GM19467 (cell line): ENCODE results near the gene KDM5A.

Experiments used
- ATAC-seq: cut with Tn5 transposase; IDR thresholded peaks from one replicate; pipeline ENCODE4 v1.9.1; 2021; ENCODE audit warnings: mild to moderate bottlenecking, moderate library complexity; ENCODE audit not compliant: unreplicated experiment

KDM5A gene

DNA sequence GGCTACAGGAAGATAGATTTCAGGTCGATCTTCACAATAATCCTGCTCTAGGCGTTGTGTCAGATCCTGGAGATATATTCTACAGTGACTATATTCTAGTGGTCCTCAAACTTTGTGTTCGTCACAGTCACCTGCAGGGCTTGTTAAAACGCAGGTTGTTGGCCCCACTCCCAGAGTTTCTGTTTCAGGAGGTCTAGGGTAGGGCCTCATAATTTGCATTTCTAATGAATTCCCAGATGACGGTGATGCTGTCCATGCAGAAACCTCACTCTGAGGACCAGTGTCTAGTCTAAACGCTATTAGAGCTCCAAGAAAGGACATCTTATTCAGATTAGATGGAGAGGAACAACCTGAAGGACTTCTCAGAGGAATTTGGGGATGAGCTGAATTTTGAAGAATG, 113.3 kb downstream of the KDM5A start:
- no peak for ATAC-seq

DNA sequence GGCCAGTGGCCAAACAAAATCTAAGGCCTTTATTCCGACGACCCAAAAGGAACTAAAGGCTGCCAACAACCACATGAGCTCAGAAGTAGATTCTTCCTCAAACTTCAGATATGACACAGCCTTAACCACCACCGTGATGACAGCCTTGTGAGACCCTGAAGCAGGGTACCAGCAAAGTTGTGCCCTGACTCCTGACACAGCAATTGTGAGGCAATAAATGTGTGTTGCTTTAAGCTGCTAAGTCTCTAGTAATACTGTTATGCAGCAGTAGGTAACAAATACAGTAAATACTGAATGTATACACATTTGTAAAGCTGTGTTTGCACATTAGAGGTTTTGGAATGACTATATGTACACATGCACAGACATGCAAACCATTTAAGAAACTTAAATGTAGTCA, 115.7 kb downstream of the KDM5A start:
- no peak for ATAC-seq

GRCh38 chr12:272942-273341, 116.2 kb downstream of the KDM5A start:
- ATAC-seq = no peak

DNA sequence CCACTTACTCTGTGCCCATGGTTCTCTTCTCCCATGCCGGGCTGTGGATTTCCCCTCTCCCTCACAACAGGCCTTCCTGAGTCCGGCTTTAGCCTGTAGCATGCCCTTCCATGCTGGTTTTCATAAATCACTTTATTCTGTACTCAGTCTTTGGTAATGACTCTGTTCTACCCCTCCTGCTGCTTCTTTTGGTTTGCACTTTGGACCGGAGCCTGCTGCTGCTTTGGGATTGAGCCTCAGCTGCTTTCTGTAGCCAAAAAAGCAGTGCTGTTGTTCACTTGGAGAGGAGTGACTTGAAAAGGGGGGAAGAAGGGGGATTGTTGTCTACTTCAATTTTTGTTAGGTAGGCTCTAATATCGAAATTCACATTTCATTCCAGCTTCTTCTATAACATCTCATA, 118.0 kb downstream of the KDM5A start:
- no peak for ATAC-seq

- ATAC-seq = no peak
These were observed 119.9 kb downstream of the KDM5A start for GRCh38 chr12:269191-269590.

DNA sequence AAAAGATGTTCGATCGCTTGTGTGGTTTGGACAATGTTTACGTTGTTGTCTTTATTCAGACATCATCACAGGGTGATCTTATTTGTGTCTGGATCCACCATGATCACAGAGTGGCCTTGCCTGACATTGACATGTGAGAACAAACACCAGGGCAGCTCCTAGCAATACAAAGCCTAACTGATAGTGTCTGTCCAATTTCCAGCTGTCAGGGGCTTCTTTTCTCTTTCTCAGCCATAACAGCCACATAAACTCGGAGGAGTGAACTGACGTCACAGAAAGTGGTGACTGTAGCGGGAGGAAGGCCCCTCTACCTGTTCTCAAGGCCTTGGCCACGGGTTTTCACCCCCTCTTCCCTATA, 120.7 kb downstream of the KDM5A start:
- ATAC-seq = no peak

- ATAC-seq = no peak
These were observed 121.3 kb downstream of the KDM5A start for GRCh38 chr12:267581-268482.

- no peak for ATAC-seq
These were observed 124.0 kb downstream of the KDM5A start for GRCh38 chr12:265096-265495.

DNA sequence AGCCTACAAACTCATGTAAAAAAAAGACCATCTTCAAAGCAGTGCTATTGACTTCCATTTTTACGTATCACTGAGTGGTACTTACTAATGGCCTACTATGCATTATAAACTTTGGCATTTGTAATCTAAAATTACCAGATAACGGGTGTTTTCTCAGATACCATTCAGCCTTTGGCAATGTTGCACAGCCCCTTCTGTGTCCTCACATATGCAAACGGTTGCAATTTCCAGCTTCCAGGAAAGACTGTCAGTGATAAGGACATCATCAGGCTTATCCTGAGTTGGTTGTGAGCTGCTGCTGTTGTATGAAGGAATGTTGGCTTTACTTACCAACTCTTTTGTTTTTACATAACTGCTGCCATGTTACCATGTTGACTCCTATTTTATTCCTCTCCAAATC, 124.9 kb downstream of the KDM5A start:
- no peak for ATAC-seq

- ATAC-seq = no peak
These were observed 125.5 kb downstream of the KDM5A start for GRCh38 chr12:263574-263973.

DNA sequence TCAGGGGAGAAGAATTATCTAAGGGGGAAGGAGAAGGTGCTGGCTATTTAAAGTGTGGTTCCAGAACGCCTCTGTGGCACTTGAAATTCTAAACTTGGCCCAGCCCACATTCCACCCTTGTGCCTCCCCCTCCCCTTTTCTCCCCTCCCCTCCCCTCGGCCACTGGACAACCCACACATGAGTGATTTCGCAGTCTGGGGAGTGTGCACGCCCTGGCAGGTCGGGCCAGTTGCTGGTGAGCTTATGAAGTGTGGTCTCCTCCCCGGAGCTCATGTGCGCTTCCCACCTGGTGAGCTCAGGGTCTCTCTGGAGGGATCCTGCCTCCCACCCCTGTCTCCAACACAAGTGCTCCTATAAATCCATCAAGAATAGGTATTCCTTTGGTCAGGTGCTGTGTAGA, 126.3 kb downstream of the KDM5A start, which contains the start of gene SLC6A13:
TSS of gene SLC6A13 (minus strand) at position 20 of the 400 bp plus-strand sequence. CDS start 2,784 bp downstream, outside the sequence.
- ATAC-seq = no peak

DNA sequence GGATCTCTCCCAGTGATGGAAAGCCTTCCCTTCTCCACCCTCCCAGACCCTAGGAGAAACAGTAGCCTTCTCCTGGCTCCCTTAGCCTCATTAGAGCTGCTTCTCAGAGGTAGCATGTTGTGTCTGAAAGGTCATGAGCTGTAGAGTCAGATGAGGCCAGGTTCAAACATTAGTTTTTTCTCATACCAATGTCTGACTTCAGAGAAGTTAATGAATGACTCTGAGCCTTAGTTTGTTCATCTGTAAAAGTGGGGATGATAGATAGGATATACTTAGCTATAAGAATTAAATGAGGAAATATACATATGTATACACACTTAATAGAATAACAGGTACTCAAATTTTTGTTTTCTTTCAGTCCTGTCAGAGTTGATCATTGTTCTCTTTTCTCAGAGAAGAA, 127.0 kb downstream of the KDM5A start:
- ATAC-seq = no peak

DNA sequence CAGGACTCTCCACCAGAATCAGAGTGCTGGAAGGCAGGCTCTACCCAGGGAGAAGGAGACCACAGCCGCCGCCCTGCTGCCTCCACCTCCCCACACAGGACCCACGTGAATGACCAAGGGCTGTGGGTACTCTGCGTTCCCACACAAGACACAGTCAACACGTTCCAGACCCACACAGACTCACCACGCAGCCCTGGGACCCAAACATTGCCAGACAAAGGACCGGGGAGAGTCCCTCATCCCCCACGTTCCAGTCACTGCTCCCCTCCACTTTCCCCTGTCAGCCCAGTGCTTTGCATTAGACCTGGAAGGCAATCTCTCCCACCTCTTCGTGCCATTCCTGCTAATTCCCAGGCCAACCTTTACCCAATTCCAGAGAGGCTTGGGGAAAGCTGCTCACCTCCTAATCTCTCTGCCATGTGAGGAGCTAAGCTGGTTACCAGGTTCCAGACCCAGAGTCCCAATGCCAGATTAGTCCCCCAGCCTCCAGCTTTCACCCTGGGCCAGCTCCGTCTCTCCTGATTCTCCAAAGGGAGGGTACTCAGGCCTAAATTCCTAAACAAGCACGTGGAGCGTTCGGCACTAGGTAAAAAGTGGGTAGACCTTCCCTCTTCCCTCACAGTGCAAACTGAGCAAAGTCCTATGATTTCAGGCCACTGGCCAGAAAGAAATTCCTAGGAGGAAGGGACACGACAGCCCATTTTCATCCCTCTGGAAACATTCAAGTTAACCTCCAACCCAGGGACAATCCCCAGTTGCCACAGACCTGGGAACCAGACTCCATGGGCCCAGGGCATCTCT, 131.4 kb downstream of the KDM5A start:
- no peak for ATAC-seq

DNA sequence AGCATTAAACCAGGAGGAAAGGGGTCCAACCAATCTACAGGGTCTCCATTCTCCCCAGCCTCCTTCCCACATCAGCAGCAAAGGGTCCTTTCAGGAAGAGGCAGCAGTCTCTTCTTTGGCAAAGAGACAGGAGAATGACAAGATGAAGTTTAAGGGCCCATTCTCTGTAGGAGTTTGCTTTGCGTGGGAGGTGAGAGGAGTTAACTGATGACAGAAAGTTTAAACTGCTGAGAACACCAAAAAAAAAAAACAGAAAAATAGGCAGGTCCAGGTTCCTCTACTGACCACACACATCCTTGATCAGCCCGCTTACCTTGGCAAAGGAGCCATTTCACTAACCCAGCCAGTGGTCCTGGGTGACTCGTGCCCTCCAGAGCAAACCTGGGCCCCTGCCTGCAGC, 132.2 kb downstream of the KDM5A start:
- ATAC-seq = no peak

DNA sequence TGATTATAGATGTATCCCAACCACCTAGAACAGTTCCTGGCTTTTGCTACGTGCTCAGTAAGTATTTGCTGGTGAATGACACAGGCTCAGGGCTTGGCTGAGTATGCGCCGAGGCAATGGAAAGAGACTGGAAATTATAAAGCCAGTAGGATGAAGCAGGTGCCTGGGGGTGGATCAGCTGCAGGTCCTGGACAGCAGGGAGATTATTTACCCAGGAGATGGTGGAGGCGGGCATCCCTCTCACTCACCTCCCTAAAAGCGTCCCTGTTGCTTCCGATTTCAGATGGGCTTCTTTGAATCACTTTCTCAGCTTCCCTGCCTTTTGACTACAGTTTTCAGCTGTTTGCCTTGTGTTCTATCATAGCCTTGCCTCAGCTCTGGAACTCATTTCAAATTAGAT, 132.9 kb downstream of the KDM5A start:
- ATAC-seq = no peak

DNA sequence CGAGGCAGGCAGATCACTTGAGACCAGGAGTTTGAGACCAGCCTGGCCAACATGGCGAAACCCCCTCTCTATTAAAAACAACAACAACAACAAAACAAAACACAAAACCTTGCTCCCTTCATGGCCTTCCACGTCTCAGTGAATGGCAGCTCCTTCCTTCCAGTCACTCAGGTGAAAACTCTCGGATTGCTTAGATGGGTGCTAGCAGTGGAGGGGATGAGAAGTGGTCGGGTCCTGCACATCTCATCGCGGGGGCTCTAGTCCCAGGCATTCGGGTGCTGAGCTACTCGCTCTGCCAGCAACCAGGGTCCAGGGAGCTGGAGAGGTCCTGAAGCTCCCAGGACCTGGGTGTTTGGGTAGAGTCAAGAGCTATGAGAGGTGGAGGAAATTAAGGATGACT, 134.2 kb downstream of the KDM5A start:
- ATAC-seq = no peak

- no peak for ATAC-seq
These were observed 135.1 kb downstream of the KDM5A start for GRCh38 chr12:254039-254438.

DNA sequence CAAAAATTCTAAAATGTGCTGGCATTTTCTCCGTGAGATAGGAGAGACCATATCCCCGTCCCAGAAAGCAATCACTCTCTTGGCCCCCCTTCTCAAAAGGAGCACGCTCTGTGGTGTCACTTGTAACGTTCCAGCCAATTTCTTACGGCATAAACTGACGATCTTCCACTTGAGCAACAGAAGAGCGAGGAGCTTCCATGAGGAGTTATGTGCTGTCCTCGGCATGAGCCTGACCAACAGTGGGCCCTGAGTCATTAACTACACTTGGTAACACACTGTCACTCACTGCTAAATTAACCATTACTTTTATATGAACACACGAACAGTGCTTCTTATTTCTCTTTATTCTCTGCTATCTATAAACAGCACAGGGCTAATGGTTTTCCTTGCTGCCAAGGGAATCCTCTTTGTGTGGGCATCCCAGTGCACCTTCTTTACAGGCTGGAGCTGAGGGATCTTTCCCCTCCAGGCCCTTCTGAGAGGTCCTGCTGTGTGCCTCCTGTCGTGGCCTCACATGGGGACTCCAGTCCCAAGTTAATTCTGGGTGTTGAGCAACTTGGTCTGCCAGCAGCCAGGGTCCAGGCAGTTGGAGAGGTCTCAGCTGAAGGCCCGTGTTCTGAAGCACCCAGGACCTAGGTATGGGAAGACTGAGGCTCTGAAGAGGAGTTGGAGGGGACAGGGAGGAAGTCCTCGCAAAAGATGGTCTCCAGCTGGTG, 135.8 kb downstream of the KDM5A start:
- no peak for ATAC-seq

DNA sequence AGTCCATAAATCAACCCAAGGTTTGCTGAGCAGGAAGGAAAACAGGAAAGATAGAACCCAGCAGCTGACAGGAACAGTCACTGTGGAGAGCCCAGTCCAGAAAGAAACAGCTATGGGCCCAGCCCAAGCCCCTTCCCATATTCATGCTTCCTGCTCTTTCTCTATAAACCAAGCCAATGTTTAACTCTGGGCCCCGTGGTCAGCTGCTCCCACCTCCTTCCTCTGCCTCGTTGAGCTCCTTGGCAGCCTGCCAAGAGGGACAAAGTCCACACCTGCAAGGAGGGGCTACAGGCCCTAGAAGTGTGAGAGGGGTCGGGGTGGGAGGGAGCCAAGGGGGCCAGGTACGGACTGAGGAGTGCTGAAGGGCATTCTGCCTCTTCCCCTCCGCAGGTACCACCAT, 136.5 kb downstream of the KDM5A start:
- no peak for ATAC-seq

DNA sequence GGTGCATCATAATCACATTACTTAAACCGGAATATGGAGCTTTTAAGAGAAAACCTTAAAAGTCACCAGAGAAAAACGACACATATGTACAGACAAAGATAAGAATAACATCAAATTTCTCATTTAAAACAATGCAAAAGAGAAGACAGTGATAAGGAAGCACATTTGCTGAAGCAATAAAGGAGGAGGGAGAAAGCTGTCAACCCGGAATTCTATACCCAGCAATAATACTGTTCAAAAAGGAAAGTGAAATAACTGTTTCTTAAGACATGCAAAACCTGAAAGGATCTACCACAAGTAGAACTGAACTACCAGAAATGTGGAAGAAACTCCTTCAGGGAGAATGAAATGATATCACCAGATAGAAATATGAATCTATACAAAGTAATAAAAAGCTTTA, 141.8 kb downstream of the KDM5A start:
- no peak for ATAC-seq

GRCh38 chr12:243381-243780, 145.7 kb downstream of the KDM5A start:
- ATAC-seq = no peak
